Uterus (tissue), 4 donors: ENCODE data around the gene TMC2. TPM values are rescaled to one million over a fixed set of nuclear protein-coding genes. Genes with fewer than 3 reads are reported as not detected.

Experiments used
- DNase-seq, 2 donors: peaks; one replicate each; pipeline ENCODE4 v3.0.0-alpha.2; 2019 to 2020
- H3K27ac ChIP-seq, 2 donors: fragments of 200-600 bp; sonication (generic); 1 replicate in 1 of 2; 2 replicates in 1 of 2; pipeline ENCODE4 v1.5.1; 2016 to 2018
- H3K27me3 ChIP-seq, 2 donors: fragments of 200-600 bp; sonication (generic); one replicate each; pipeline ENCODE4 v1.5.1; 2018 to 2019; ENCODE audit warnings: control low read depth in 1 of 2
- H3K36me3 ChIP-seq, 2 donors: fragments of 200-600 bp; sonication (generic); one replicate each; pipeline ENCODE4 v1.5.1; 2019; ENCODE audit warnings: control low read depth in 1 of 2
- H3K4me1 ChIP-seq, 2 donors: fragments of 200-600 bp; sonication (generic); one replicate each; pipeline ENCODE4 v1.5.1; 2018 to 2019; ENCODE audit warnings: control low read depth in 1 of 2
- H3K4me3 ChIP-seq, 2 donors: fragments of 200-600 bp; sonication (generic); 1 replicate in 1 of 2; 2 replicates in 1 of 2; pipeline ENCODE4 v1.5.1; 2018 to 2019; ENCODE audit warnings: mild to moderate bottlenecking in 1 of 2
- H3K9me3 ChIP-seq, 2 donors: fragments of 200-600 bp; sonication (generic); one replicate each; pipeline ENCODE4 v1.5.1; 2019; ENCODE audit warnings: control low read depth in 1 of 2
- POLR2A ChIP-seq, 2 donors: fragments of 450-650 bp; IDR thresholded peaks; one replicate each; pipeline ENCODE4 v1.6.1; 2016; ENCODE audit warnings: antibody characterized with exemption in 2 of 2, mild to moderate bottlenecking in 1 of 2, moderate library complexity in 1 of 2
- intact Hi-C: fragments of 100-400 bp; cut with DNase I; formaldehyde crosslinking; loops from one replicate; pipeline ENCODE4 v1.15.1; 2023; ENCODE audit warnings: low total_unique reads
- total RNA-seq, 4 donors: library from RNA; depleted of rRNA in 3 of 4; stranded (reverse); fragments of >200 nt in 3 of 4; gene quantifications; one replicate each; pipeline versions ENCODE4 v1.1.0 to v1.2.4, GENCODE V29; 2014 to 2023
- TF ChIP-seq, protein P1 (sequence below), 4 experiments: fragments of 200-600 bp in 2 of 4; fragments of 450-650 bp in 2 of 4; sonication (generic) in 2 of 4; IDR thresholded peaks; one replicate each; pipeline ENCODE4 v1.5.1; 2016 to 2019; ENCODE audit warnings: antibody characterized with exemption in 4 of 4, mild to moderate bottlenecking in 2 of 4, moderate library complexity in 1 of 4
- donor health status: DM: yes; HTN: yes; CAD: no.

Gene TMC2
- total RNA-seq, 4 donors from 2014 or later, result not detected

DNA sequence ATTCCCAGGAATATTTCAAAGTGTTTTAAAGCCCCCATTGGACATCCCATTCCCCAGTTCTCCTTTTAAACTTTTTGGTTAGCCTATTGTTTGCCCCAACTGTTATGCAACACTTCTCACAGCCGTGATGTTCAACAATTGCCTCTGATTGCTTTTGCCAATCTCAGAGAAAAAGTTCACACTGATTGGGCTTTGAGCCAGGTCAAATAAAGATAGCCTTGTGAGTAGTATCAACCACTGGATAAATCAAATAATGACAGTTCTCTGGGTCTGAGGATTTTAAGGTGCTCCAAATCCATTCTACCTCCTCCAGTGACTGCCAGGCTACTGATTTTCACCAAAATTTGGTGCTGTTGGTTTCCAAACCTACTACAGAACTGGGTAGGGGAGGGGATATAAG, 97.0 kb downstream of the TMC2 start:
- Histone ChIP-seq H3K27ac (no peak overlapping the region), H3K9me3 (no peaks in the 10 kb centered on the region), H3K4me1 (no peaks in the 10 kb centered on the region), H3K27me3 (no peaks in the 10 kb centered on the region), H3K4me3 (no peak overlapping the region), H3K36me3 (no peaks in the 10 kb centered on the region)
- DNase-seq, result no peak
- intact Hi-C loops, result no loop called here
- TF ChIP-seq POLR2A (IDR thresholded peaks at IDR 0.05), result no peak
- TF ChIP-seq, protein P1, sequence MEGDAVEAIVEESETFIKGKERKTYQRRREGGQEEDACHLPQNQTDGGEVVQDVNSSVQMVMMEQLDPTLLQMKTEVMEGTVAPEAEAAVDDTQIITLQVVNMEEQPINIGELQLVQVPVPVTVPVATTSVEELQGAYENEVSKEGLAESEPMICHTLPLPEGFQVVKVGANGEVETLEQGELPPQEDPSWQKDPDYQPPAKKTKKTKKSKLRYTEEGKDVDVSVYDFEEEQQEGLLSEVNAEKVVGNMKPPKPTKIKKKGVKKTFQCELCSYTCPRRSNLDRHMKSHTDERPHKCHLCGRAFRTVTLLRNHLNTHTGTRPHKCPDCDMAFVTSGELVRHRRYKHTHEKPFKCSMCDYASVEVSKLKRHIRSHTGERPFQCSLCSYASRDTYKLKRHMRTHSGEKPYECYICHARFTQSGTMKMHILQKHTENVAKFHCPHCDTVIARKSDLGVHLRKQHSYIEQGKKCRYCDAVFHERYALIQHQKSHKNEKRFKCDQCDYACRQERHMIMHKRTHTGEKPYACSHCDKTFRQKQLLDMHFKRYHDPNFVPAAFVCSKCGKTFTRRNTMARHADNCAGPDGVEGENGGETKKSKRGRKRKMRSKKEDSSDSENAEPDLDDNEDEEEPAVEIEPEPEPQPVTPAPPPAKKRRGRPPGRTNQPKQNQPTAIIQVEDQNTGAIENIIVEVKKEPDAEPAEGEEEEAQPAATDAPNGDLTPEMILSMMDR (IDR thresholded peaks at IDR 0.05), result no peak

DNA sequence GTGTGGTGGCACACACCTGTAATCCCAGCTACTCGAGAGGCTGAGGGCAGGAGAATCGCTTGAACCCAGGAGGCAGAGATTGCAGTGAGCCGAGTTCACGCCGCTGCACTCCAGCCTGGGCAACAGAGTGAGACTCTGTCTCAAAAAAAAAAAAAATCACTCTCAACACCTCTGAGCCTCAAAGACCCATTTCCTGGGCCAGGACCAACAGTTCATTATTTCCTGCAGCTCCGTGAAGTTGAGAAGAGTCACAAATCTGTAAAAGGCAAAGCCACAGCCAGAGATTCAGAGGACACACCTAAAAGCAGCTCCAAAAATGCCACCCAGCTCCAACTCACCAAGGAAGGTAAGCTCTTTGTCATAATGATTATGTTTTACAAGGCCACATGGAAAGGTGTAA, 100.9 kb downstream of the TMC2 start:
- Histone ChIP-seq H3K36me3 (no peaks in the 10 kb centered on the region), H3K27ac (no peak overlapping the region), H3K4me1 (no peaks in the 10 kb centered on the region), H3K4me3 (no peak overlapping the region), H3K9me3 (no peaks in the 10 kb centered on the region), H3K27me3 (no peaks in the 10 kb centered on the region)
- no peak for TF ChIP-seq POLR2A (IDR thresholded peaks at IDR 0.05)
- TF ChIP-seq, protein P1 (IDR thresholded peaks at IDR 0.05), result no peak
- no peak for DNase-seq
- intact Hi-C loops, result no loop called here

DNA sequence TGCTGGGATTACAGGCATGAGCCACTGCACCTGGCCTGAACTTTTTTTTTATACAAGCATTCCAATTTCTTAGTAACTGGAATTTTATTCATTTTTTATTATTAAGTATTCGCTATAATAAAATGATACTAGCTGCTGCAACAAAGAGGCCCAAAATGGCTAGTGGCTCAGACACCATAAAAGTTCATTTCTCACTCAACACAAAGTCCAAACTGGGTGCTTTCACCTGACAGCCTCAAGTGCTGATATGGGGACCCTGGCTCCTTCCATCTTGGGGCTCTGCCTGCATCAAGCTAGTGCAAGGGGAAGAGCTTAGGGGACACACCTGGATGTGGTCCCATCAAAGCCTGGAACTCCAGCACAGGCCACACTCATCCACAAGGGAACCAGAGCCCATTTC, 103.9 kb downstream of the TMC2 start:
- H3K4me3 ChIP-seq, result no peak overlapping the region
- no peak for TF ChIP-seq POLR2A (IDR thresholded peaks at IDR 0.05)
- TF ChIP-seq, protein P1 (IDR thresholded peaks at IDR 0.05), result no peak
- H3K9me3 ChIP-seq, result no peaks in the 10 kb centered on the region
- H3K4me1 ChIP-seq, result no peaks in the 10 kb centered on the region
- no peaks in the 10 kb centered on the region for H3K27me3 ChIP-seq
- intact Hi-C loops, result no loop called here
- H3K36me3 ChIP-seq, result no peaks in the 10 kb centered on the region
- no peak for DNase-seq
- H3K27ac ChIP-seq, result no peak overlapping the region

DNA sequence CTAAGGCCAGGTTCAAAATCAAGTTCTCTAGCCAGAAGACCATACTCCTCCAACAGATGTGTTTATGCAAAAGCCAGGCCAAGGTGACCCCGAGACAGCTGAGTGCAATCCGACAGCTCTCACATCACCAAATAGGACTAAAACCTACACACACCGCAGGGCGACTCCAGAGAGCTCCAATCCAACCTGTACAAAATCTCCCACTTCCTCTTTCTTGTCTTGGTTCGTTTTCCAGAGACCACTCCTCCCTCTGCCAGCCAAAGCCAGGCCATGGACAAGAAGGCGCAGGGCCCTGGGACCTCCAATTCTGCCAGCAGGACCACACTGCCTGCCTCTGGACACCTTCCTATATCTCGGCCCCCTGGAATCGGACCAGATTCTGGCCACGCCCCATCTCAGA, 104.5 kb downstream of the TMC2 start:
- Histone ChIP-seq H3K36me3 (no peaks in the 10 kb centered on the region), H3K27ac (no peak overlapping the region), H3K4me1 (no peaks in the 10 kb centered on the region), H3K27me3 (no peaks in the 10 kb centered on the region), H3K9me3 (no peaks in the 10 kb centered on the region), H3K4me3 (no peak overlapping the region)
- intact Hi-C loops, result no loop called here
- no peak for DNase-seq
- TF ChIP-seq POLR2A (IDR thresholded peaks at IDR 0.05), result no peak
- TF ChIP-seq, protein P1 (IDR thresholded peaks at IDR 0.05), result no peak

DNA sequence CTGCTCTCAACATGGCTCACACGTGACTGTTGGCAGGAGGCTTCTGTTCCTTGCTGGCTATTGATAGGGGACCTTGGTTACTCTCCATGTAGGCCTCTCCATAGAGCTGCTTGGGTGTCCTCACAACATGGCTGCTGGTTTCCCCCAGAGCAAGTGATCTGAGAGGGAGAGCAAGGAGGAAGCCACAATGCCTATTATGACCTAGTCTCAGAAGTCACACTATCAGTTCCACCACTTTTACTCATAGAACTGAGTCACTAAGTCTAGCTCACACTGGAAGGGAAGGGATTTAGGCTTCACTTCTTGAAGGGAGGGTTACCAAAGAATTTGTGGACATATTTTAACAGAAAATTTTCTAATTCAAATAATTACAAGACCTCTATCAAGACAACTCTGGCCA, 107.3 kb downstream of the TMC2 start:
- no peak overlapping the region for H3K27ac ChIP-seq
- no peak overlapping the region for H3K4me3 ChIP-seq
- no peaks in the 10 kb centered on the region for H3K4me1 ChIP-seq
- no peaks in the 10 kb centered on the region for H3K27me3 ChIP-seq
- DNase-seq, result no peak
- no peaks in the 10 kb centered on the region for H3K9me3 ChIP-seq
- TF ChIP-seq POLR2A (IDR thresholded peaks at IDR 0.05), result no peak
- TF ChIP-seq, protein P1 (IDR thresholded peaks at IDR 0.05), result no peak
- intact Hi-C loops, result no loop called here
- no peaks in the 10 kb centered on the region for H3K36me3 ChIP-seq
